GM23338 (cell line): ENCODE results near the gene STK32C.

Source experiments
- CTCF ChIP-seq, 2 experiments: fragments of 200-600 bp in 1 of 2; sonication (generic) in 1 of 2; conservative IDR thresholded peaks; 2 replicates each; pipeline versions ENCODE4 v1.5.1 to v1.6.1; 2016 to 2017; ENCODE audit warnings: antibody characterized with exemption in 2 of 2, low read depth in 2 of 2, mild to moderate bottlenecking in 2 of 2, moderate library complexity in 1 of 2
- EZH2 ChIP-seq: fragments of 200-600 bp; sonication (generic); IDR thresholded peaks from one replicate; pipeline ENCODE4 v1.8.0; 2017; ENCODE audit warnings: antibody characterized with exemption, mild to moderate bottlenecking, low read depth; ENCODE audit not compliant: unreplicated experiment
- EZH2phosphoT487 ChIP-seq: fragments of 200-600 bp; sonication (generic); IDR thresholded peaks from one replicate; pipeline ENCODE4 v1.8.1; 2018; ENCODE audit warnings: antibody characterized with exemption; ENCODE audit not compliant: unreplicated experiment
- JUNB ChIP-seq: IDR thresholded peaks from one replicate; pipeline ENCODE4 v1.6.1; 2016; ENCODE audit warnings: antibody characterized with exemption; ENCODE audit not compliant: unreplicated experiment
- POLR2AphosphoS5 ChIP-seq: IDR thresholded peaks from 2 replicates; pipeline ENCODE4 v1.6.1; 2016; ENCODE audit warnings: antibody characterized with exemption, low read depth
- REST ChIP-seq: IDR thresholded peaks from one replicate; pipeline ENCODE4 v1.6.1; 2018; ENCODE audit warnings: antibody characterized with exemption; ENCODE audit not compliant: unreplicated experiment
- STAT1 ChIP-seq: IDR thresholded peaks from one replicate; pipeline ENCODE4 v1.6.1; 2016; ENCODE audit warnings: antibody characterized with exemption; ENCODE audit not compliant: unreplicated experiment

GRCh38 chr10:132276179-132276675, 31.5 kb downstream of the STK32C start:
- TF ChIP-seq STAT1 (no peak), CTCF (conservative IDR thresholded peaks at IDR 0.05; ENCODE audit: low read depth in 2 of 2) (no peak), EZH2 (no peak), POLR2AphosphoS5 (no peak), EZH2phosphoT487 (no peak), JUNB (no peak), REST (no peak)
